KMS-11 (cell line): ENCODE measurements around the gene ZBTB7C.

Source experiments
- H2AFZ ChIP-seq: fragments of 200-600 bp; sonication (generic); 2 replicates; pipeline ENCODE4 v1.6.1; 2016; ENCODE audit warnings: antibody characterized with exemption, mixed run types, low read depth
- H3K27ac ChIP-seq: fragments of 200-600 bp; sonication (generic); 2 replicates; pipeline ENCODE4 v1.6.1; 2016; ENCODE audit warnings: mild to moderate bottlenecking, mixed run types
- H3K27me3 ChIP-seq: fragments of 200-600 bp; sonication (generic); 2 replicates; pipeline ENCODE4 v1.6.1; 2017; ENCODE audit warnings: mild to moderate bottlenecking, low read depth, mixed run types, moderate library complexity; ENCODE audit not compliant: insufficient read depth
- H3K36me3 ChIP-seq: fragments of 200-600 bp; sonication (generic); 2 replicates; pipeline ENCODE4 v1.6.1; 2017; ENCODE audit warnings: mild to moderate bottlenecking, mixed run types; ENCODE audit not compliant: insufficient read depth
- H3K4me1 ChIP-seq: fragments of 200-600 bp; sonication (generic); 2 replicates; pipeline ENCODE4 v1.6.1; 2016; ENCODE audit warnings: mild to moderate bottlenecking, low read depth, mixed run types; ENCODE audit not compliant: poor library complexity, severe bottlenecking
- H3K4me2 ChIP-seq: fragments of 200-600 bp; sonication (generic); 2 replicates; pipeline ENCODE4 v1.7.0; 2016; ENCODE audit warnings: mild to moderate bottlenecking, mixed run types
- H3K4me3 ChIP-seq: fragments of 200-600 bp; sonication (generic); IDR thresholded peaks from 2 replicates; pipeline ENCODE4 v1.6.1; 2017; ENCODE audit warnings: low read depth, low read length, mixed read lengths; ENCODE audit not compliant: insufficient read depth
- H3K79me2 ChIP-seq: fragments of 200-600 bp; sonication (generic); 2 replicates; pipeline ENCODE4 v1.6.1; 2016; ENCODE audit warnings: low read depth, mixed run types; ENCODE audit not compliant: insufficient read depth
- H3K9ac ChIP-seq: fragments of 200-600 bp; sonication (generic); 2 replicates; pipeline ENCODE4 v1.6.1; 2016; ENCODE audit warnings: mild to moderate bottlenecking, mixed run types
- H4K20me1 ChIP-seq: fragments of 200-600 bp; sonication (generic); 2 replicates; pipeline ENCODE4 v1.6.1; 2016; ENCODE audit warnings: mild to moderate bottlenecking, mixed run types; ENCODE audit not compliant: insufficient read depth
- TF ChIP-seq, protein P1 (sequence below): fragments of 200-600 bp; sonication (generic); conservative IDR thresholded peaks from 2 replicates; pipeline ENCODE4 v1.6.1; 2017; ENCODE audit warnings: low read depth, mild to moderate bottlenecking, antibody characterized with exemption, low read length, moderate library complexity, mixed read lengths

Gene ZBTB7C

DNA sequence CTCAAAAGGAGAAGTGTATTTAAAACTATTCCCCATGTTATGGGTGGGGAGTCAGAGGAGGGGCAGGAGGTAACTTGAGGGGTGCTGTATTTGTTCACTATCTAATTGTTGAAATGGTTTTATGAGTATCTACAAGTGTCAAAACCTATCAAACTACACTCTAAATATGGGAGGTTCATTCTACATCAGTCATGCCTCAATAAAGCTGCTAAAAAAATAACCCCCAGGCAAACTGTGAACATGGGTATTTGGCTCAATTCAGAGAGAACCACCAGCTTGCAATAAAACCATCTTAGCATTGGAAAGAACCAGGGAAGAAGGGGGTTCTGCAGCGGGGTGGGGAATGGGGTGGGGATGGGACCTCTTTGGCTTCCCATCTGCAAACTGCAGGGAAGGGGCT, 302.7 kb downstream of the ZBTB7C start:
- H3K4me3 ChIP-seq, result no peak overlapping the region
- TF ChIP-seq, protein P1, sequence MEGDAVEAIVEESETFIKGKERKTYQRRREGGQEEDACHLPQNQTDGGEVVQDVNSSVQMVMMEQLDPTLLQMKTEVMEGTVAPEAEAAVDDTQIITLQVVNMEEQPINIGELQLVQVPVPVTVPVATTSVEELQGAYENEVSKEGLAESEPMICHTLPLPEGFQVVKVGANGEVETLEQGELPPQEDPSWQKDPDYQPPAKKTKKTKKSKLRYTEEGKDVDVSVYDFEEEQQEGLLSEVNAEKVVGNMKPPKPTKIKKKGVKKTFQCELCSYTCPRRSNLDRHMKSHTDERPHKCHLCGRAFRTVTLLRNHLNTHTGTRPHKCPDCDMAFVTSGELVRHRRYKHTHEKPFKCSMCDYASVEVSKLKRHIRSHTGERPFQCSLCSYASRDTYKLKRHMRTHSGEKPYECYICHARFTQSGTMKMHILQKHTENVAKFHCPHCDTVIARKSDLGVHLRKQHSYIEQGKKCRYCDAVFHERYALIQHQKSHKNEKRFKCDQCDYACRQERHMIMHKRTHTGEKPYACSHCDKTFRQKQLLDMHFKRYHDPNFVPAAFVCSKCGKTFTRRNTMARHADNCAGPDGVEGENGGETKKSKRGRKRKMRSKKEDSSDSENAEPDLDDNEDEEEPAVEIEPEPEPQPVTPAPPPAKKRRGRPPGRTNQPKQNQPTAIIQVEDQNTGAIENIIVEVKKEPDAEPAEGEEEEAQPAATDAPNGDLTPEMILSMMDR, result no peak
- H3K79me2 ChIP-seq, result no peaks in the 10 kb centered on the region
- no peaks in the 10 kb centered on the region for H3K4me1 ChIP-seq
- no peak overlapping the region for H3K27ac ChIP-seq
- H3K4me2 ChIP-seq, result no peak overlapping the region
- no peak overlapping the region for H2AFZ ChIP-seq
- no peaks in the 10 kb centered on the region for H3K27me3 ChIP-seq
- no peak overlapping the region for H3K9ac ChIP-seq
- no peaks in the 10 kb centered on the region for H4K20me1 ChIP-seq
- no peaks in the 10 kb centered on the region for H3K36me3 ChIP-seq

DNA sequence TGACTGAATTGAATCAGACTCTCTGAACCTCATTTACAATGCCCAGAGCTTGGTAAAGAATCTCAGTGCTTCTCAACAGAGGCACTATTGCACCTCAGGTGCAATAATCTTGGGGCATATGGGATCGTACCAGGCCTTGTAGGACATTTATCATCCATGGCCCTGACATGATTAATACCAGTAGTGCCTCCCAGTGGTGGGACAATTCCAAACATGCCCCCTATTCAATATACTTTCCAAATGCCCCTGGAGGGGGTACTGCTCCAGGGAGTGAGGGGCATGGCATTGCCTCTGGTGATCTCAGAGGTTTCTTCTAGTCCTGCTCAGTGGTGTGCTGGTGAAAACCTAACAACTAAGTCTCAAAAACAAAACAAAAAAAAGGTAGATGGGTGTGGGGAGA, 303.9 kb downstream of the ZBTB7C start:
- Histone ChIP-seq H3K4me1 (no peaks in the 10 kb centered on the region), H2AFZ (no peak overlapping the region), H3K4me3 (no peak overlapping the region), H3K27me3 (no peaks in the 10 kb centered on the region), H3K9ac (no peak overlapping the region), H4K20me1 (no peaks in the 10 kb centered on the region), H3K79me2 (no peaks in the 10 kb centered on the region), H3K36me3 (no peaks in the 10 kb centered on the region), H3K27ac (no peak overlapping the region), H3K4me2 (no peak overlapping the region)
- TF ChIP-seq, protein P1, result no peak

- no peaks in the 10 kb centered on the region for H3K36me3 ChIP-seq
- no peaks in the 10 kb centered on the region for H3K79me2 ChIP-seq
- H3K4me2 ChIP-seq, result no peak overlapping the region
- no peaks in the 10 kb centered on the region for H3K4me1 ChIP-seq
- no peaks in the 10 kb centered on the region for H4K20me1 ChIP-seq
- TF ChIP-seq, protein P1, result no peak
- H3K4me3 ChIP-seq, result no peak overlapping the region
- H3K27ac ChIP-seq, result no peak overlapping the region
- no peak overlapping the region for H2AFZ ChIP-seq
- no peaks in the 10 kb centered on the region for H3K27me3 ChIP-seq
- H3K9ac ChIP-seq, result no peak overlapping the region
Observed at GRCh38 chr18:48104705-48105104, 304.5 kb downstream of the ZBTB7C start.

GRCh38 chr18:48100651-48101165, 308.5 kb downstream of the ZBTB7C start:
- no peak overlapping the region for H2AFZ ChIP-seq
- H3K4me2 ChIP-seq, result no peak overlapping the region
- no peaks in the 10 kb centered on the region for H3K79me2 ChIP-seq
- TF ChIP-seq, protein P1, result no peak
- no peak overlapping the region for H3K9ac ChIP-seq
- no peak overlapping the region for H3K4me3 ChIP-seq
- H3K27me3 ChIP-seq, result no peaks in the 10 kb centered on the region
- H3K36me3 ChIP-seq, result no peaks in the 10 kb centered on the region
- H4K20me1 ChIP-seq, result no peaks in the 10 kb centered on the region
- H3K27ac ChIP-seq, result no peak overlapping the region
- no peaks in the 10 kb centered on the region for H3K4me1 ChIP-seq
